ENCODE results near the gene GUCY2C. TPM values are rescaled to one million over a fixed set of nuclear protein-coding genes. Genes with fewer than 3 reads are reported as not detected.

The GUCY2C gene
- total and polyA plus RNA-seq, 2 donors (not counting 1 experiment from before 2014, with no cell fraction given), result 0.28 to 0.37 TPM

GRCh38 chr12:14691560-14691959, 4.8 kb downstream of the GUCY2C start:
- Histone ChIP-seq H3K27ac (ENCODE audit: low read length in 2 of 2) (no peak overlapping the region), H3K9me3 (ENCODE audit: control extremely low read depth in 1 of 3, control insufficient read depth in 2 of 3, insufficient read depth in 1 of 3, low read length in 2 of 3) (no peaks in the 10 kb centered on the region), H4K20me1 (ENCODE audit: control insufficient read depth, insufficient read depth, low read length, poor library complexity, severe bottlenecking) (no peaks in the 10 kb centered on the region), H3K4me1 (ENCODE audit: control insufficient read depth in 2 of 2, insufficient read depth in 2 of 2, low read length in 2 of 2) (no peaks in the 10 kb centered on the region), H3K4me2 (replicated peaks; ENCODE audit: low read depth, low read length, poor library complexity, severe bottlenecking) (no peak overlapping the region), H3K79me2 (ENCODE audit: control insufficient read depth, insufficient read depth, low read length) (no peaks in the 10 kb centered on the region), H3K36me3 (replicated peaks in 1 of 2; ENCODE audit: control extremely low read depth in 1 of 2, control insufficient read depth in 1 of 2, extremely low read depth in 1 of 2, insufficient read depth in 2 of 2, low read length in 1 of 2) (no peaks in the 10 kb centered on the region), H3K27me3 (replicated peaks in 1 of 4; ENCODE audit: control extremely low read depth in 1 of 4, control insufficient read depth in 3 of 4, insufficient read depth in 4 of 4, low read length in 3 of 4) (no peaks in the 10 kb centered on the region), H2AFZ (ENCODE audit: insufficient read depth, low read depth, low read length, poor library complexity, severe bottlenecking) (no peak overlapping the region), H3K9ac (ENCODE audit: low read length) (no peak overlapping the region), H3K4me3 (ENCODE audit: control extremely low read depth in 1 of 5, extremely low read depth in 1 of 5, insufficient read depth in 1 of 5, low read depth in 2 of 5, low read length in 4 of 5) (no peak overlapping the region)
- Mint-ChIP-seq H3K4me1 (peaks cover 2% of the 10 kb centered on the region), H3K4me3 (no peak overlapping the region), H3K27me3 (peaks cover 12% of the 10 kb centered on the region), H3K9me3 (ENCODE audit: insufficient read depth) (no peaks in the 10 kb centered on the region), H3K27ac (no peak overlapping the region)
- no peak for TF ChIP-seq CTCF (IDR thresholded peaks at IDR 0.05)
- ChIA-PET POLR2A (no interaction called here), CTCF (no interaction called here)
- DNase-seq (peak; percentile 8), ATAC-seq (ENCODE audit: low read depth) (no peak)
- intact Hi-C loops (cut with micrococcal nuclease), result no loop called here

- no peaks in the 10 kb centered on the region for H3K9me3 Mint-ChIP-seq (ENCODE audit: insufficient read depth)
- ChIA-PET CTCF (no interaction called here), POLR2A (no interaction called here)
- H3K27ac ChIP-seq (ENCODE audit: low read length in 2 of 2), result no peak overlapping the region
- no peak for TF ChIP-seq EZH2 (IDR thresholded peaks at IDR 0.05; ENCODE audit: borderline replicate concordance, insufficient read depth, low read depth, low read length, poor library complexity, severe bottlenecking)
- no peaks in the 10 kb centered on the region for H3K36me3 ChIP-seq (replicated peaks in 1 of 2; ENCODE audit: control extremely low read depth in 1 of 2, control insufficient read depth in 1 of 2, extremely low read depth in 1 of 2, insufficient read depth in 2 of 2, low read length in 1 of 2)
- intact Hi-C loops (cut with micrococcal nuclease), result no loop called here
- H3K4me3 ChIP-seq (ENCODE audit: control extremely low read depth in 1 of 5, extremely low read depth in 1 of 5, insufficient read depth in 1 of 5, low read depth in 2 of 5, low read length in 4 of 5), result no peak overlapping the region
- no peak overlapping the region for H3K9ac ChIP-seq (ENCODE audit: low read length)
- H3K4me3 Mint-ChIP-seq, result no peak overlapping the region
- no peaks in the 10 kb centered on the region for H3K4me1 ChIP-seq (ENCODE audit: control insufficient read depth in 2 of 2, insufficient read depth in 2 of 2, low read length in 2 of 2)
- H3K27me3 ChIP-seq (replicated peaks in 1 of 4; ENCODE audit: control extremely low read depth in 1 of 4, control insufficient read depth in 3 of 4, insufficient read depth in 4 of 4, low read length in 3 of 4), result peaks cover 0 to 4% (median 0%) of the 10 kb centered on the region in 4 experiments
- no peaks in the 10 kb centered on the region for H3K9me3 ChIP-seq (ENCODE audit: control extremely low read depth in 1 of 3, control insufficient read depth in 2 of 3, insufficient read depth in 1 of 3, low read length in 2 of 3)
- no peak overlapping the region for H3K4me2 ChIP-seq (replicated peaks; ENCODE audit: low read depth, low read length, poor library complexity, severe bottlenecking)
- ATAC-seq (ENCODE audit: low read depth) (no peak), DNase-seq (no peak)
- no peaks in the 10 kb centered on the region for H3K79me2 ChIP-seq (ENCODE audit: control insufficient read depth, insufficient read depth, low read length)
- H3K27me3 Mint-ChIP-seq, result peaks cover 12% of the 10 kb centered on the region
- peaks cover 2% of the 10 kb centered on the region for H3K4me1 Mint-ChIP-seq
- no peaks in the 10 kb centered on the region for H4K20me1 ChIP-seq (ENCODE audit: control insufficient read depth, insufficient read depth, low read length, poor library complexity, severe bottlenecking)
- H3K27ac Mint-ChIP-seq, result no peak overlapping the region
- no peak overlapping the region for H2AFZ ChIP-seq (ENCODE audit: insufficient read depth, low read depth, low read length, poor library complexity, severe bottlenecking)
Observed at GRCh38 chr12:14689996-14690395, 6.4 kb downstream of the GUCY2C start.
